KMS-11 (cell line): ENCODE measurements around the gene GOLGA3.

Experiments used
- H2AFZ ChIP-seq: fragments of 200-600 bp; sonication (generic); 2 replicates; pipeline ENCODE4 v1.6.1; 2016; ENCODE audit warnings: antibody characterized with exemption, mixed run types, low read depth
- H3K27ac ChIP-seq: fragments of 200-600 bp; sonication (generic); 2 replicates; pipeline ENCODE4 v1.6.1; 2016; ENCODE audit warnings: mild to moderate bottlenecking, mixed run types
- H3K27me3 ChIP-seq: fragments of 200-600 bp; sonication (generic); 2 replicates; pipeline ENCODE4 v1.6.1; 2017; ENCODE audit warnings: mild to moderate bottlenecking, low read depth, mixed run types, moderate library complexity; ENCODE audit not compliant: insufficient read depth
- H3K36me3 ChIP-seq: fragments of 200-600 bp; sonication (generic); 2 replicates; pipeline ENCODE4 v1.6.1; 2017; ENCODE audit warnings: mild to moderate bottlenecking, mixed run types; ENCODE audit not compliant: insufficient read depth
- H3K4me1 ChIP-seq: fragments of 200-600 bp; sonication (generic); 2 replicates; pipeline ENCODE4 v1.6.1; 2016; ENCODE audit warnings: mild to moderate bottlenecking, low read depth, mixed run types; ENCODE audit not compliant: poor library complexity, severe bottlenecking
- H3K4me2 ChIP-seq: fragments of 200-600 bp; sonication (generic); 2 replicates; pipeline ENCODE4 v1.7.0; 2016; ENCODE audit warnings: mild to moderate bottlenecking, mixed run types
- H3K4me3 ChIP-seq: fragments of 200-600 bp; sonication (generic); IDR thresholded peaks from 2 replicates; pipeline ENCODE4 v1.6.1; 2017; ENCODE audit warnings: low read depth, low read length, mixed read lengths; ENCODE audit not compliant: insufficient read depth
- H3K79me2 ChIP-seq: fragments of 200-600 bp; sonication (generic); 2 replicates; pipeline ENCODE4 v1.6.1; 2016; ENCODE audit warnings: low read depth, mixed run types; ENCODE audit not compliant: insufficient read depth
- H3K9ac ChIP-seq: fragments of 200-600 bp; sonication (generic); 2 replicates; pipeline ENCODE4 v1.6.1; 2016; ENCODE audit warnings: mild to moderate bottlenecking, mixed run types
- H4K20me1 ChIP-seq: fragments of 200-600 bp; sonication (generic); 2 replicates; pipeline ENCODE4 v1.6.1; 2016; ENCODE audit warnings: mild to moderate bottlenecking, mixed run types; ENCODE audit not compliant: insufficient read depth
- CTCF ChIP-seq: fragments of 200-600 bp; sonication (generic); conservative IDR thresholded peaks from 2 replicates; pipeline ENCODE4 v1.6.1; 2017; ENCODE audit warnings: low read depth, mild to moderate bottlenecking, antibody characterized with exemption, low read length, moderate library complexity, mixed read lengths

The GOLGA3 gene

GRCh38 chr12:132852496-132852895 is 23.8 kb upstream of the GOLGA3 start:
- H3K79me2 ChIP-seq: no peaks in the 10 kb centered on the region
- no peaks in the 10 kb centered on the region for H3K27me3 ChIP-seq
- H4K20me1 ChIP-seq: no peaks in the 10 kb centered on the region
- TF ChIP-seq CTCF: no peak
- no peak overlapping the region for H3K4me3 ChIP-seq
- H3K27ac ChIP-seq: no peak overlapping the region
- H2AFZ ChIP-seq: no peak overlapping the region
- H3K36me3 ChIP-seq: no peaks in the 10 kb centered on the region
- no peaks in the 10 kb centered on the region for H3K4me1 ChIP-seq
- H3K4me2 ChIP-seq: no peak overlapping the region
- no peak overlapping the region for H3K9ac ChIP-seq

- no peak overlapping the region for H3K9ac ChIP-seq
- no peak overlapping the region for H3K4me2 ChIP-seq
- no peak overlapping the region for H3K4me3 ChIP-seq
- no peak overlapping the region for H2AFZ ChIP-seq
- H3K27me3 ChIP-seq: no peaks in the 10 kb centered on the region
- TF ChIP-seq CTCF: no peak
- H4K20me1 ChIP-seq: no peaks in the 10 kb centered on the region
- H3K79me2 ChIP-seq: no peaks in the 10 kb centered on the region
- no peaks in the 10 kb centered on the region for H3K4me1 ChIP-seq
- H3K36me3 ChIP-seq: no peaks in the 10 kb centered on the region
- no peak overlapping the region for H3K27ac ChIP-seq
Observed at GRCh38 chr12:132851465-132851864, 22.8 kb upstream of the GOLGA3 start.

- Histone ChIP-seq H2AFZ (no peak overlapping the region), H3K4me3 (no peak overlapping the region), H3K9ac (no peak overlapping the region), H3K36me3 (no peaks in the 10 kb centered on the region), H3K27me3 (no peaks in the 10 kb centered on the region), H3K79me2 (no peaks in the 10 kb centered on the region), H3K4me2 (no peak overlapping the region), H4K20me1 (no peaks in the 10 kb centered on the region), H3K4me1 (no peaks in the 10 kb centered on the region), H3K27ac (no peak overlapping the region)
- no peak for TF ChIP-seq CTCF
Observed at GRCh38 chr12:132850291-132850690, 21.6 kb upstream of the GOLGA3 start.

- no peaks in the 10 kb centered on the region for H4K20me1 ChIP-seq
- no peaks in the 10 kb centered on the region for H3K27me3 ChIP-seq
- no peak overlapping the region for H3K4me3 ChIP-seq
- TF ChIP-seq CTCF: no peak
- no peaks in the 10 kb centered on the region for H3K4me1 ChIP-seq
- H3K27ac ChIP-seq: no peak overlapping the region
- no peaks in the 10 kb centered on the region for H3K36me3 ChIP-seq
- H3K79me2 ChIP-seq: no peaks in the 10 kb centered on the region
- H3K9ac ChIP-seq: no peak overlapping the region
- no peak overlapping the region for H3K4me2 ChIP-seq
- no peak overlapping the region for H2AFZ ChIP-seq
Observed at GRCh38 chr12:132848521-132848920, 19.9 kb upstream of the GOLGA3 start.
